GM23338 (cell line): Measurements from ENCODE around the gene GLIPR1. TPM values are rescaled to one million over a fixed set of nuclear protein-coding genes. Genes with fewer than 3 reads are reported as not detected.

ENCODE experiments used
- ATAC-seq: fragments of 200-7000 bp; cut with Tn5 transposase; 3 replicates; pipeline ENCODE4 v1.9.1; 2020
- DNase-seq: peaks from one replicate; pipeline ENCODE4 v3.0.0-alpha.2; 2015; ENCODE audit warnings: low spot score
- H2AFZ ChIP-seq: fragments of 200-600 bp; sonication (generic); 2 replicates; pipeline ENCODE4 v1.8.0; 2016; ENCODE audit warnings: antibody characterized with exemption, mild to moderate bottlenecking, moderate library complexity
- H3F3A ChIP-seq: fragments of 200-600 bp; sonication (generic); replicated peaks from 2 replicates; pipeline ENCODE4 v1.8.0; 2017; ENCODE audit warnings: antibody characterized with exemption, mixed run types, low read depth
- H3K27ac ChIP-seq: fragments of 200-600 bp; sonication (generic); 2 replicates; pipeline ENCODE4 v1.6.1; 2016; ENCODE audit warnings: low read depth
- H3K27me3 ChIP-seq: fragments of 200-600 bp; sonication (generic); 2 replicates; pipeline ENCODE4 v1.8.0; 2016; ENCODE audit warnings: mild to moderate bottlenecking, mixed run types, moderate library complexity; ENCODE audit not compliant: insufficient read depth
- H3K36me3 ChIP-seq: fragments of 200-600 bp; sonication (generic); 2 replicates; pipeline ENCODE4 v1.8.0; 2016; ENCODE audit warnings: mild to moderate bottlenecking; ENCODE audit not compliant: insufficient read depth
- H3K4me1 ChIP-seq: fragments of 200-600 bp; sonication (generic); 2 replicates; pipeline ENCODE4 v1.8.0; 2016; ENCODE audit warnings: mild to moderate bottlenecking, moderate library complexity; ENCODE audit not compliant: insufficient read depth
- H3K4me2 ChIP-seq: fragments of 200-600 bp; sonication (generic); 2 replicates; pipeline ENCODE4 v1.7.1; 2017; ENCODE audit warnings: mixed run types
- H3K4me3 ChIP-seq: fragments of 200-600 bp; sonication (generic); 2 replicates; pipeline ENCODE4 v1.6.1; 2016; ENCODE audit warnings: mixed run types
- H3K79me2 ChIP-seq: fragments of 200-600 bp; sonication (generic); replicated peaks from 2 replicates; pipeline ENCODE4 v1.8.0; 2017; ENCODE audit warnings: mild to moderate bottlenecking; ENCODE audit not compliant: insufficient read depth
- H3K9me2 ChIP-seq: fragments of 200-600 bp; sonication (generic); 2 replicates; pipeline ENCODE4 v1.8.0; 2017; ENCODE audit not compliant: insufficient read depth
- H4K20me1 ChIP-seq: fragments of 200-600 bp; sonication (generic); replicated peaks from 2 replicates; pipeline ENCODE4 v1.8.0; 2017; ENCODE audit warnings: mild to moderate bottlenecking; ENCODE audit not compliant: insufficient read depth
- H3K27ac Mint-ChIP-seq: 2 replicates; pipeline ENCODE4 v1.8.0; 2020; ENCODE audit warnings: inconsistent platforms, mild to moderate bottlenecking, moderate library complexity, mixed read lengths
- H3K27me3 Mint-ChIP-seq: 3 replicates; pipeline ENCODE4 v1.8.0; 2022; ENCODE audit warnings: low read depth, mild to moderate bottlenecking, moderate library complexity, mixed read lengths, inconsistent platforms; ENCODE audit not compliant: insufficient read depth, poor library complexity
- H3K36me3 Mint-ChIP-seq: 3 replicates; pipeline ENCODE4 v1.8.0; 2021; ENCODE audit warnings: low read depth, mild to moderate bottlenecking, inconsistent platforms, moderate library complexity, mixed read lengths
- H3K4me1 Mint-ChIP-seq: 3 replicates; pipeline ENCODE4 v1.8.0; 2020; ENCODE audit warnings: mild to moderate bottlenecking, inconsistent platforms, mixed read lengths
- H3K4me3 Mint-ChIP-seq: 3 replicates; pipeline ENCODE4 v1.8.0; 2021; ENCODE audit warnings: moderate library complexity, mild to moderate bottlenecking, inconsistent platforms, mixed read lengths
- H3K9me3 Mint-ChIP-seq: 3 replicates; pipeline ENCODE4 v1.8.0; 2020; ENCODE audit warnings: moderate library complexity, mild to moderate bottlenecking, inconsistent platforms, mixed read lengths
- CREB1 ChIP-seq: fragments of 250-450 bp; sonication (Bioruptor Pico); IDR thresholded peaks from 2 replicates; pipeline ENCODE4 v1.5.0; 2020; ENCODE audit warnings: low read depth, mild to moderate bottlenecking, moderate library complexity
- ETS1 ChIP-seq: IDR thresholded peaks from 2 replicates; pipeline ENCODE4 v1.6.1; 2016; ENCODE audit warnings: antibody characterized with exemption
- EZH2 ChIP-seq: fragments of 200-600 bp; sonication (generic); IDR thresholded peaks from one replicate; pipeline ENCODE4 v1.8.0; 2017; ENCODE audit warnings: antibody characterized with exemption, mild to moderate bottlenecking, low read depth; ENCODE audit not compliant: unreplicated experiment
- EZH2phosphoT487 ChIP-seq: fragments of 200-600 bp; sonication (generic); IDR thresholded peaks from one replicate; pipeline ENCODE4 v1.8.1; 2018; ENCODE audit warnings: antibody characterized with exemption; ENCODE audit not compliant: unreplicated experiment
- JUNB ChIP-seq: IDR thresholded peaks from one replicate; pipeline ENCODE4 v1.6.1; 2016; ENCODE audit warnings: antibody characterized with exemption; ENCODE audit not compliant: unreplicated experiment
- NANOG ChIP-seq: IDR thresholded peaks from 2 replicates; pipeline ENCODE4 v1.6.1; 2016; ENCODE audit warnings: antibody characterized with exemption, borderline replicate concordance
- POLR2AphosphoS5 ChIP-seq: IDR thresholded peaks from 2 replicates; pipeline ENCODE4 v1.6.1; 2016; ENCODE audit warnings: antibody characterized with exemption, low read depth
- STAT1 ChIP-seq: IDR thresholded peaks from one replicate; pipeline ENCODE4 v1.6.1; 2016; ENCODE audit warnings: antibody characterized with exemption; ENCODE audit not compliant: unreplicated experiment
- ZNF114 ChIP-seq: fragments of 250-450 bp; sonication (Bioruptor Pico); IDR thresholded peaks from 2 replicates; pipeline ENCODE4 v1.5.0; 2020; ENCODE audit warnings: mild to moderate bottlenecking, moderate library complexity
- ZNF331 ChIP-seq: fragments of 250-450 bp; sonication (Bioruptor Pico); IDR thresholded peaks from 2 replicates; pipeline ENCODE4 v1.5.0; 2020; ENCODE audit warnings: low read depth, mild to moderate bottlenecking, moderate library complexity
- polyA plus RNA-seq: library from polyadenylated mRNA; unstranded; fragments of >200 nt; fragmentation: Nextera tagmentation; extraction: Ambion mirVana; gene quantifications from 2 replicates; pipeline ENCODE4 v1.2.1, GENCODE V29; 2016
- total RNA-seq: library from RNA; depleted of rRNA; stranded (reverse); fragments of >200 nt; shearing (Covaris generic); gene quantifications from 2 replicates; pipeline ENCODE4 v1.2.3, GENCODE V29; 2014
- TF ChIP-seq, protein P1 (sequence below): fragments of 250-450 bp; sonication (Bioruptor Pico); IDR thresholded peaks from 2 replicates; pipeline ENCODE4 v1.5.0; 2020; ENCODE audit warnings: mild to moderate bottlenecking, moderate library complexity
- TF ChIP-seq, protein P2 (sequence below): IDR thresholded peaks from one replicate; pipeline ENCODE4 v1.6.1; 2018; ENCODE audit warnings: antibody characterized with exemption; ENCODE audit not compliant: unreplicated experiment
- TF ChIP-seq, protein P3 (sequence below), 2 experiments: fragments of 200-600 bp in 1 of 2; sonication (generic) in 1 of 2; conservative IDR thresholded peaks; 2 replicates each; pipeline versions ENCODE4 v1.5.1 to v1.6.1; 2016 to 2017; ENCODE audit warnings: antibody characterized with exemption in 2 of 2, low read depth in 2 of 2, mild to moderate bottlenecking in 2 of 2, moderate library complexity in 1 of 2

GLIPR1 gene
- total and polyA plus RNA-seq, 2 experiments from 2014 or later = 0.03 to 6.1 TPM

- H3K4me1 ChIP-seq = peaks cover 9% of the 10 kb centered on the region
- H3K4me2 ChIP-seq = no peak overlapping the region
- no peaks in the 10 kb centered on the region for H3F3A ChIP-seq
- H3K9me3 Mint-ChIP-seq = no peaks in the 10 kb centered on the region
- H3K27me3 ChIP-seq = no peaks in the 10 kb centered on the region
- no peaks in the 10 kb centered on the region for H4K20me1 ChIP-seq
- H3K4me3 Mint-ChIP-seq = no peak overlapping the region
- no peak for ATAC-seq
- peaks cover 8% of the 10 kb centered on the region; the same call in 2 of the 3 replicates for H3K4me1 Mint-ChIP-seq
- no peak overlapping the region for H3K27ac ChIP-seq
- H3K27ac Mint-ChIP-seq = no peak overlapping the region
- no peaks in the 10 kb centered on the region for H3K9me2 ChIP-seq
- no peak overlapping the region for H2AFZ ChIP-seq
- H3K36me3 Mint-ChIP-seq = no peaks in the 10 kb centered on the region
- DNase-seq = no peak
- peaks cover 1% of the 10 kb centered on the region for H3K27me3 Mint-ChIP-seq
- H3K36me3 ChIP-seq = no peaks in the 10 kb centered on the region
- H3K79me2 ChIP-seq = no peaks in the 10 kb centered on the region
- H3K4me3 ChIP-seq = no peak overlapping the region
- no peak for TF ChIP-seq POLR2AphosphoS5
- TF ChIP-seq JUNB = no peak
- no peak for TF ChIP-seq EZH2
- TF ChIP-seq NANOG = no peak
- TF ChIP-seq, protein P1, sequence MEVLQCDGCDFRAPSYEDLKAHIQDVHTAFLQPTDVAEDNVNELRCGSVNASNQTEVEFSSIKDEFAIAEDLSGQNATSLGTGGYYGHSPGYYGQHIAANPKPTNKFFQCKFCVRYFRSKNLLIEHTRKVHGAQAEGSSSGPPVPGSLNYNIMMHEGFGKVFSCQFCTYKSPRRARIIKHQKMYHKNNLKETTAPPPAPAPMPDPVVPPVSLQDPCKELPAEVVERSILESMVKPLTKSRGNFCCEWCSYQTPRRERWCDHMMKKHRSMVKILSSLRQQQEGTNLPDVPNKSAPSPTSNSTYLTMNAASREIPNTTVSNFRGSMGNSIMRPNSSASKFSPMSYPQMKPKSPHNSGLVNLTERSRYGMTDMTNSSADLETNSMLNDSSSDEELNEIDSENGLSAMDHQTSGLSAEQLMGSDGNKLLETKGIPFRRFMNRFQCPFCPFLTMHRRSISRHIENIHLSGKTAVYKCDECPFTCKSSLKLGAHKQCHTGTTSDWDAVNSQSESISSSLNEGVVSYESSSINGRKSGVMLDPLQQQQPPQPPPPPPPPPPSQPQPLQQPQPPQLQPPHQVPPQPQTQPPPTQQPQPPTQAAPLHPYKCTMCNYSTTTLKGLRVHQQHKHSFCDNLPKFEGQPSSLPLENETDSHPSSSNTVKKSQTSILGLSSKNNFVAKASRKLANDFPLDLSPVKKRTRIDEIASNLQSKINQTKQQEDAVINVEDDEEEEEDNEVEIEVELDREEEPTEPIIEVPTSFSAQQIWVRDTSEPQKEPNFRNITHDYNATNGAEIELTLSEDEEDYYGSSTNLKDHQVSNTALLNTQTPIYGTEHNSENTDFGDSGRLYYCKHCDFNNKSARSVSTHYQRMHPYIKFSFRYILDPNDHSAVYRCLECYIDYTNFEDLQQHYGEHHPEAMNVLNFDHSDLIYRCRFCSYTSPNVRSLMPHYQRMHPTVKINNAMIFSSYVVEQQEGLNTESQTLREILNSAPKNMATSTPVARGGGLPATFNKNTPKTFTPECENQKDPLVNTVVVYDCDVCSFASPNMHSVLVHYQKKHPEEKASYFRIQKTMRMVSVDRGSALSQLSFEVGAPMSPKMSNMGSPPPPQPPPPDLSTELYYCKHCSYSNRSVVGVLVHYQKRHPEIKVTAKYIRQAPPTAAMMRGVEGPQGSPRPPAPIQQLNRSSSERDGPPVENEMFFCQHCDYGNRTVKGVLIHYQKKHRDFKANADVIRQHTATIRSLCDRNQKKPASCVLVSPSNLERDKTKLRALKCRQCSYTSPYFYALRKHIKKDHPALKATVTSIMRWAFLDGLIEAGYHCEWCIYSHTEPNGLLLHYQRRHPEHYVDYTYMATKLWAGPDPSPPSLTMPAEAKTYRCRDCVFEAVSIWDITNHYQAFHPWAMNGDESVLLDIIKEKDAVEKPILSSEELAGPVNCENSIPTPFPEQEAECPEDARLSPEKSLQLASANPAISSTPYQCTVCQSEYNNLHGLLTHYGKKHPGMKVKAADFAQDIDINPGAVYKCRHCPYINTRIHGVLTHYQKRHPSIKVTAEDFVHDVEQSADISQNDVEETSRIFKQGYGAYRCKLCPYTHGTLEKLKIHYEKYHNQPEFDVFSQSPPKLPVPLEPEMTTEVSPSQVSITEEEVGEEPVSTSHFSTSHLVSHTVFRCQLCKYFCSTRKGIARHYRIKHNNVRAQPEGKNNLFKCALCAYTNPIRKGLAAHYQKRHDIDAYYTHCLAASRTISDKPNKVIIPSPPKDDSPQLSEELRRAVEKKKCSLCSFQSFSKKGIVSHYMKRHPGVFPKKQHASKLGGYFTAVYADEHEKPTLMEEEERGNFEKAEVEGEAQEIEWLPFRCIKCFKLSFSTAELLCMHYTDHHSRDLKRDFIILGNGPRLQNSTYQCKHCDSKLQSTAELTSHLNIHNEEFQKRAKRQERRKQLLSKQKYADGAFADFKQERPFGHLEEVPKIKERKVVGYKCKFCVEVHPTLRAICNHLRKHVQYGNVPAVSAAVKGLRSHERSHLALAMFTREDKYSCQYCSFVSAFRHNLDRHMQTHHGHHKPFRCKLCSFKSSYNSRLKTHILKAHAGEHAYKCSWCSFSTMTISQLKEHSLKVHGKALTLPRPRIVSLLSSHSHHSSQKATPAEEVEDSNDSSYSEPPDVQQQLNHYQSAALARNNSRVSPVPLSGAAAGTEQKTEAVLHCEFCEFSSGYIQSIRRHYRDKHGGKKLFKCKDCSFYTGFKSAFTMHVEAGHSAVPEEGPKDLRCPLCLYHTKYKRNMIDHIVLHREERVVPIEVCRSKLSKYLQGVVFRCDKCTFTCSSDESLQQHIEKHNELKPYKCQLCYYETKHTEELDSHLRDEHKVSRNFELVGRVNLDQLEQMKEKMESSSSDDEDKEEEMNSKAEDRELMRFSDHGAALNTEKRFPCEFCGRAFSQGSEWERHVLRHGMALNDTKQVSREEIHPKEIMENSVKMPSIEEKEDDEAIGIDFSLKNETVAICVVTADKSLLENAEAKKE (CRISPR knock-in tag) = no peak
- TF ChIP-seq STAT1 = no peak
- TF ChIP-seq ETS1 = no peak
- TF ChIP-seq CREB1 (CRISPR knock-in tag) = no peak
- no peak for TF ChIP-seq ZNF114
- TF ChIP-seq ZNF331 (CRISPR knock-in tag) = no peak
- TF ChIP-seq, protein P2, sequence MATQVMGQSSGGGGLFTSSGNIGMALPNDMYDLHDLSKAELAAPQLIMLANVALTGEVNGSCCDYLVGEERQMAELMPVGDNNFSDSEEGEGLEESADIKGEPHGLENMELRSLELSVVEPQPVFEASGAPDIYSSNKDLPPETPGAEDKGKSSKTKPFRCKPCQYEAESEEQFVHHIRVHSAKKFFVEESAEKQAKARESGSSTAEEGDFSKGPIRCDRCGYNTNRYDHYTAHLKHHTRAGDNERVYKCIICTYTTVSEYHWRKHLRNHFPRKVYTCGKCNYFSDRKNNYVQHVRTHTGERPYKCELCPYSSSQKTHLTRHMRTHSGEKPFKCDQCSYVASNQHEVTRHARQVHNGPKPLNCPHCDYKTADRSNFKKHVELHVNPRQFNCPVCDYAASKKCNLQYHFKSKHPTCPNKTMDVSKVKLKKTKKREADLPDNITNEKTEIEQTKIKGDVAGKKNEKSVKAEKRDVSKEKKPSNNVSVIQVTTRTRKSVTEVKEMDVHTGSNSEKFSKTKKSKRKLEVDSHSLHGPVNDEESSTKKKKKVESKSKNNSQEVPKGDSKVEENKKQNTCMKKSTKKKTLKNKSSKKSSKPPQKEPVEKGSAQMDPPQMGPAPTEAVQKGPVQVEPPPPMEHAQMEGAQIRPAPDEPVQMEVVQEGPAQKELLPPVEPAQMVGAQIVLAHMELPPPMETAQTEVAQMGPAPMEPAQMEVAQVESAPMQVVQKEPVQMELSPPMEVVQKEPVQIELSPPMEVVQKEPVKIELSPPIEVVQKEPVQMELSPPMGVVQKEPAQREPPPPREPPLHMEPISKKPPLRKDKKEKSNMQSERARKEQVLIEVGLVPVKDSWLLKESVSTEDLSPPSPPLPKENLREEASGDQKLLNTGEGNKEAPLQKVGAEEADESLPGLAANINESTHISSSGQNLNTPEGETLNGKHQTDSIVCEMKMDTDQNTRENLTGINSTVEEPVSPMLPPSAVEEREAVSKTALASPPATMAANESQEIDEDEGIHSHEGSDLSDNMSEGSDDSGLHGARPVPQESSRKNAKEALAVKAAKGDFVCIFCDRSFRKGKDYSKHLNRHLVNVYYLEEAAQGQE = no peak
- no peak for TF ChIP-seq EZH2phosphoT487
- TF ChIP-seq, protein P3, sequence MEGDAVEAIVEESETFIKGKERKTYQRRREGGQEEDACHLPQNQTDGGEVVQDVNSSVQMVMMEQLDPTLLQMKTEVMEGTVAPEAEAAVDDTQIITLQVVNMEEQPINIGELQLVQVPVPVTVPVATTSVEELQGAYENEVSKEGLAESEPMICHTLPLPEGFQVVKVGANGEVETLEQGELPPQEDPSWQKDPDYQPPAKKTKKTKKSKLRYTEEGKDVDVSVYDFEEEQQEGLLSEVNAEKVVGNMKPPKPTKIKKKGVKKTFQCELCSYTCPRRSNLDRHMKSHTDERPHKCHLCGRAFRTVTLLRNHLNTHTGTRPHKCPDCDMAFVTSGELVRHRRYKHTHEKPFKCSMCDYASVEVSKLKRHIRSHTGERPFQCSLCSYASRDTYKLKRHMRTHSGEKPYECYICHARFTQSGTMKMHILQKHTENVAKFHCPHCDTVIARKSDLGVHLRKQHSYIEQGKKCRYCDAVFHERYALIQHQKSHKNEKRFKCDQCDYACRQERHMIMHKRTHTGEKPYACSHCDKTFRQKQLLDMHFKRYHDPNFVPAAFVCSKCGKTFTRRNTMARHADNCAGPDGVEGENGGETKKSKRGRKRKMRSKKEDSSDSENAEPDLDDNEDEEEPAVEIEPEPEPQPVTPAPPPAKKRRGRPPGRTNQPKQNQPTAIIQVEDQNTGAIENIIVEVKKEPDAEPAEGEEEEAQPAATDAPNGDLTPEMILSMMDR (conservative IDR thresholded peaks at IDR 0.05; ENCODE audit: low read depth in 2 of 2) = no peak
These were observed 63.0 kb downstream of the GLIPR1 start for GRCh38 chr12:75543529-75543928.
